ENCODE results near the gene NR2F1.

NR2F1 gene

DNA sequence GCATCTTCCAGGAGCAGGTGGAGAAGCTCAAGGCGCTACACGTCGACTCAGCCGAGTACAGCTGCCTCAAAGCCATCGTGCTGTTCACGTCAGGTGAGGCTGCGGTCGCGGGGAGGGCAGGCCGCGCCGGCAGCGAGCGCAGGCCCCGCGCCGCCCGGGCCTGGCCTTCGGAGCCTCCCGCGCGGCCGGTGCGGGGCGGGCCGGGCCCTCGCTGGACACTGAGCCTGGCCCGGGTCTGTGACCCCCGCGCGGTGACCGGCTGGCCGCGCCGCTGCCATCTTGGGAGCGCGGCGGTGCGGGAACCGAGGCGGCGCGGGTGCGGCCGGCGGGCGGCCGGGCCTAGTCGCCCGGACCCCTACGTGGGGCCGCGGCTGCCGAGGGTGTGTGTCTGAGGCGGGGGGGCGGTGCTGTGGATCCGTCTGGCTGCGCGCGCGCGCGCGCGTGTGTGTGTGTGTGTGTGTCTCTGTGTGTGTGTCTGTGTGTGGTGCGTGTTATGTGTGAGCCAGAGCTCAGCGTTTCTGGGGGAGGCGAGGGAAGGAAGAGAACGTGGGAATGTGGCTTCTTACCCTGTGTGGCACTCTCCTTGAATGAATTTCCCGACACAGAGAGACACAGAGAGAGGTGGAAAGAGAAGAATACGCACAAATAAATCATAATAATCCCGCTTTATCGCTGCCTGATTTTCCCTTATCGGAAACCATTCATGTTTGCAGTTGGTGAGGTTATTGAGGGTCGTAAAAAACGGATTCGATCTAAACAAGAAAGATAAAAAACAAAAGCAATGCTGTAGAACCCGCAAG is 5.5 kb downstream of the NR2F1 start:
- Histone ChIP-seq H3K27ac (no peak overlapping the region), H3K4me3 (no peak overlapping the region)

DNA sequence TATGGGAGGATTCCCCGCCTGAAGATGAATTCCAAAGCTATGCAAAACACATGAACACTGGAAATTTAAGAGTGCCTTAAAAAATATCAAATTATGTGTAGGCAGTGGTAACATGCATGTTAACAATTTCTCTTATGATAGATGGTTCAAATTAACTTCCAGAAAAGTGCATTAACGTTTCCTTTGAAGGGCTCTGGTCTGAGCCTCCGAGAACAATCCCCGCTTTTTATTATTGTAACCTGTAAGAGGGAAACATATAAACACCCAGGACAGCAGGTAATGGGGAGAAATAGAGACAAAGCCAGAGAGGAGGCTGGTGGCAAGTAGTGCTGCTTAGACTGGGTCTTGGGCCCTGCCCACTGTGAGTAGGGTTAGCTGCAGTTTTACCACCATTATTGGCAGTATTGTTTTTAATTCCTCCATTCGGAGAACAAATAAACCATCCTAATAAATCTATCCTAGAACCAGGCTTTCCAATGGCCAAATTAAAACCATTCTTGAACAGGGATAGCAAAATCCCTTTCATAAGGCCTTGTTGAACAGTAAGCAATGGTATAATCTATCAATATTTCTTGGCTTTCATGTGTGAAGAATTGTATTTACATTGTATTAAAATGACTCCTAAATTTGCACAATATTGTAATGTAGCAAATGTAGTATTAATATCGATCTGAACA is 6.3 kb downstream of the NR2F1 start:
- H3K4me3 ChIP-seq: no peak overlapping the region

GRCh38 chr5:93589829-93590215 is 6.8 kb downstream of the NR2F1 start:
- H3K4me3 ChIP-seq: no peak overlapping the region
- no peak overlapping the region for H3K27ac ChIP-seq

More for the DNA sequence above, 6.3 kb downstream of the NR2F1 start:
- H3K27ac ChIP-seq: no peak overlapping the region

DNA sequence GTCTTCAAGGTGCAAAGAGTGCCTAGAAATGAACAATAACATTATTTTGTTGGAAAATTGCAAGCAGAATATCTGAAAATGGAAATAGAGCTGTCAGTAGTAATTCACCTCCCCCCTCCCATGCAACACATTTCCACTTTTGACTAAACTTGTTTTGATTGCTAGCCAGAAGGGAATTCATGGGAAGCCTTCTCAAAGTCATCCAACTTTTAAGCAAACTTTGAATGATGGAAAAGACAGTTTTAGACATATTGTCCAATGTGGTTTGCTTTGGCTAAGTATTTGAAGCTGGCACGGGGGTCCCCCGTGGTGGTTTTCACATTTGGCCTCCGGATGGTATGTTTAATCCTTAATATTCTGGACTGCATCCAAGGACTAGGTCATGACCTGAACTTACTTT is 7.5 kb downstream of the NR2F1 start:
- Histone ChIP-seq H3K4me3 (no peak overlapping the region), H3K27ac (no peak overlapping the region)

GRCh38 chr5:93591323-93591945 is 8.4 kb downstream of the NR2F1 start:
- no peak overlapping the region for H3K27ac ChIP-seq
- no peak overlapping the region for H3K4me3 ChIP-seq

GRCh38 chr5:93592883-93593282 is 9.9 kb downstream of the NR2F1 start:
- Histone ChIP-seq H3K4me3 (no peak overlapping the region), H3K27ac (no peak overlapping the region)

DNA sequence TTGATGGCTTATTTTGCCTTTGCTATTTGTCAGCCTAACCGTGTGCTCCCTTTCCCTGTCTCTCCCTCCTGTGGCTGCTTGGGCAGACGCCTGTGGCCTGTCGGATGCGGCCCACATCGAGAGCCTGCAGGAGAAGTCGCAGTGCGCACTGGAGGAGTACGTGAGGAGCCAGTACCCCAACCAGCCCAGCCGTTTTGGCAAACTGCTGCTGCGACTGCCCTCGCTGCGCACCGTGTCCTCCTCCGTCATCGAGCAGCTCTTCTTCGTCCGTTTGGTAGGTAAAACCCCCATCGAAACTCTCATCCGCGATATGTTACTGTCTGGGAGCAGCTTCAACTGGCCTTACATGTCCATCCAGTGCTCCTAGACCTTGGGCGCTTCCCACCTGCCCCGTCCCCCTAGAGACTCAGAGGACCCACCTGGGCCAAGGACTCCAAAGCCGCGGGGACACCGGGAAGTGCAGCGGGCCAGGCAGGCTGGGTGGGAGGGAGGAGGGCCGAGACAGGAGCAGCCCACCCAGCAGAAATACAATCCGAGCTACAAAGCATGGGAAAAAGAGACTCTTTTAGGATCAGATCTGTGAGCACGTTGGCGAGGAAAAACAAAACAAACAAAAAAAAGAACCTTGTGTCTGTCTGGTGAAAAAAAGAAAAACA is 10.6 kb downstream of the NR2F1 start:
- H3K4me3 ChIP-seq: no peak overlapping the region
- no peak overlapping the region for H3K27ac ChIP-seq

DNA sequence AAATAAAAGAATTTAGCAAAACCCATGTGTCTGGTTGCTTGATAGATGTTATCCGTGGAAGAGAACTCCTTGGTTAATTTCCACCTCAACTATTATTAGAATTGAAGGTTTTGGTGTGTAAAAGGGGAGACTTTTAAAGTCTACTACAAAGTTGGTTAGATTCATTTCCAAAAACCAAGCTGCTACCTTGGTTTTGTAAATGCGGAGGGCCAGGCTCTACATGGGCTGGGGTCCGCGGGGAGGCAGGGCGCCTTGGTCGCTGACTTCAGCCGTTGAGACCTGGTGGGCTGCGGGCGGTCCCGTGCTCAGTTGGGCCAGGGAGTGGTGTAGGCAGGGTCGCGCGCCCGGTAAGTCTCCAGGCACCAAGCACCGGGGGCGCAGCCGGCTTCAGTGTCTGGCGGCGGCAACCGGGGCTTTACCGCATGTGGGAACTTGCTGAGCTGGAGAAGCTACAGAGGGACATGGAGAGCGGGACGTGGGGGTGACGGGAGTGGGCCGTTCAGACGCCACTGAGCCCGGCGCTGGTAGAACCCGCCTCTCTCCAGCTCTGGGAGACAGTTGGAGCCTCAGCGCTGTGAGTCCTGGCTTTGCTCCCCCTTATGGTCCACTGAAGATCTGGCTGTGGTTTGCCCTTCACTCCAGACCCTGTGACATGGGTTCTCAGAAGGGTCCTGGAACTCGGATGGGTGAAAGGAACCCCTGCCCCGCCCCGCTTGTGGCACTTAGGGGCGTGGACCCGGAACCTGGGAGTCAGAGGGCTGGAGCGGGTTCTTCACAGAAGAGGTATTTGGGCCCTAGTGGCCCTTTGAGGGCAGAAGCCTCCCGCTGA is 11.8 kb downstream of the NR2F1 start:
- H3K27ac ChIP-seq: no peak overlapping the region
- no peak overlapping the region for H3K4me3 ChIP-seq

GRCh38 chr5:93595420-93596147 is 12.6 kb downstream of the NR2F1 start:
- H3K27ac ChIP-seq: no peak overlapping the region
- no peak overlapping the region for H3K4me3 ChIP-seq

DNA sequence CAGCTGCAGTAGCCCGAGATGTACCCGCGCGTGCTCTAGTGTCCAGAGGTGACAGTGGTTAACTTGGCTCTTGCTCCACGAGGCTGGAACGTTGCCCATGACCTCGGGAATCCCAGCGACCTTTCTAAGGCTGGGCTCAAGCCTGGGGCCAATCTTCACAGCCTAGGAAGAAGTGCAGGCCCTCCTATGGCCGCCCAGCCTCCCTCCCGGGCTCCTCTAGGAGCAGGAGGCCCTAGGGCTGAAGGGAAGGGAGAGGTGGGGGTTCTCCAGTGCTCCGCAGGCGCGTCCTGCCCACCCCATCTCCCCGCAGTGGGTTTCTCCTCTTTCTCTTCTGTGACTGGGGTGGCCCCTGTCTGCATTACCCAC is 13.3 kb downstream of the NR2F1 start:
- Histone ChIP-seq H3K27ac (no peak overlapping the region), H3K4me3 (no peak overlapping the region)

DNA sequence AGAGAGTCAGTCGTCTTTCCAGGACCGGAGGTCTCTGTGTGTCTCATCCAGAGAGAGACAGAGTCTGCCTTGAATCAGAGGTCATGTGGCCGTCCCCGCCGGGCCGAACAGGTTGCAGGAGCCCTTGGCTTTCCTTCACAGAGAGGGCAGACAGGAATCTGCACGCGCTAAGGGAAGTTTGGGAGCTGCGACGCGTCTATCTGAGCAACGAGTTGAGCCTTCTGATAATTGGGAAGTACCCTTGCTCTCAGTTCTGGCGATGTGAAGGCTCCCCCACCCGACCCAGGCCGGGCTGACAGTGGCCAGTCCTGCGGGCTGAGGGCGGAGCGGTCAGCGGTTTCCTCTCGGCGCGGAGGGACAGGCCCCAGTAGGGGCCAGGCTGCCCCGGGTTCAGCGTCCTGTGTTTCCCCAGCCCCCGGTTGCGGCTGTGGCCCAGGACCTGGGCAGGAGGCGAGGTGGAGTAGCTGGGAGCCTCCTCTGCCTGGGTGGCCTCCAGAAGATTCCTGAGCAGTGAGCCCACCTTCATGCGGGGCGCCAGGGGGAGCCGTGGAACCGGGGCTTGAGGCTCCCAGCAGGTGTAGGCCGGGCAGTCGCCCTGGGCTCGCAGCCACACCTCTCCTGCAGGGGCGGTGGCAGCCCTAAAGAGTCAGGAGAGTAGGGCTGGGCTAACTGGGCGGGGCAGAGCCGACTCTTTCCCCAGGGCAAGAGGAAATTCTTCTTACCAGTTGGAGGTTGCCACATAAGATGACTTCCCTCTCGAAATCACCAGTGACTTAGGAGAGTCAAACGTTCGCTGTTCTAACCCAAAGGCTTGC is 13.9 kb downstream of the NR2F1 start:
- H3K27ac ChIP-seq: no peak overlapping the region

GRCh38 chr5:93598091-93599000 is 15.3 kb downstream of the NR2F1 start:
- H3K27ac ChIP-seq: no peak overlapping the region

More for the DNA sequence above, 13.9 kb downstream of the NR2F1 start:
- H3K4me3 ChIP-seq: no peak overlapping the region

GRCh38 chr5:93599001-93599379 is 16.0 kb downstream of the NR2F1 start:
- Histone ChIP-seq H3K27ac (no peak overlapping the region), H3K4me3 (no peak overlapping the region)

More at GRCh38 chr5:93598091-93599000, 15.3 kb downstream of the NR2F1 start:
- H3K4me3 ChIP-seq: no peak overlapping the region

GRCh38 chr5:93599399-93600120 is 16.5 kb downstream of the NR2F1 start:
- Histone ChIP-seq H3K27ac (no peak overlapping the region), H3K4me3 (no peak overlapping the region)

DNA sequence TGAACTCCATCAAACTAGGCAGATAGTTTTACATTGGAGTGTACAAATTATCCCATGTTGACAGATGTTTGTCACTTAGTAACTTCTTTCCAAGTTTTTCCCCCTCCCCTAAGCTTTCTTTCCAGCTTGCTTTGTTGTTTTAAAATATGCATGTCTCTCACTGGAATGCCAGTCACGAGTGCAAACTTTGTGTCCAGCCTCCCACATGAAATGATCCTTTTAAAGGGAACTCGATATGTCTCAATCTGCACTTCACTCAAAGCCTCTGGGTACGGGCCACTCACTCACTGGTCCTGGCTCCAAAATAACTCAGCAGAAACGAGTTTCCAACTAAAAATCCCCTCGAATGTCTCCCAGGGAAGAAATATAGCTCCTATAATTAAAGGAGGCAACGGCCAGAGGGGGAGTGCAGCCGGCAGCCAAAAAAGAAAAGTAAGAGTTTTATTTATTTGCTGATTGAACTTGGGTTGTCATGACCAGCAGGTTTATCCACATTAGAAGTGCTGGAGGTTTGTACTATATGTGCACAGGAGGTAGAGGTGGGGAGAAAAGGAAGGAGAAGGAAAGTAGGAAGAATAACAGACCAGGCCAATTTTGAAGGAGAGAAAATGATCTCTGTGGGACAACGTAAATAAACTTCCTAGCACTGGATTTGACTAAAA is 17.5 kb downstream of the NR2F1 start:
- Histone ChIP-seq H3K4me3 (no peak overlapping the region), H3K27ac (no peak overlapping the region)

Measured in skin epidermis (tissue), 12 donors.